Parathyroid adenoma (tissue), 2 donors: ENCODE data around the gene CLRN1.

Experiments used
- H2AFZ ChIP-seq: fragments of 300-600 bp; sonication (generic); one replicate; pipeline ENCODE4 v1.7.0; 2017; ENCODE audit warnings: antibody characterized with exemption, mild to moderate bottlenecking
- H3K27ac ChIP-seq: fragments of 300-600 bp; sonication (generic); one replicate; pipeline ENCODE4 v1.7.0; 2017
- H3K27me3 ChIP-seq: fragments of 300-600 bp; sonication (generic); one replicate; pipeline ENCODE4 v1.7.0; 2017; ENCODE audit warnings: low read length; ENCODE audit not compliant: control insufficient read depth, insufficient read depth
- H3K36me3 ChIP-seq: fragments of 300-600 bp; sonication (generic); one replicate; pipeline ENCODE4 v1.7.0; 2017; ENCODE audit warnings: low read length; ENCODE audit not compliant: control insufficient read depth, insufficient read depth
- H3K4me1 ChIP-seq: fragments of 300-600 bp; sonication (generic); one replicate; pipeline ENCODE4 v1.7.0; 2017; ENCODE audit warnings: control low read depth
- H3K4me2 ChIP-seq: fragments of 300-600 bp; sonication (generic); one replicate; pipeline ENCODE4 v1.7.0; 2017; ENCODE audit warnings: low read length
- H3K4me3 ChIP-seq: fragments of 300-600 bp; sonication (generic); one replicate; pipeline ENCODE4 v1.7.0; 2017; ENCODE audit warnings: low read depth, low read length
- H3K79me2 ChIP-seq: fragments of 300-600 bp; sonication (generic); one replicate; pipeline ENCODE4 v1.7.0; 2017; ENCODE audit warnings: control low read depth
- H3K9ac ChIP-seq: fragments of 300-600 bp; sonication (generic); one replicate; pipeline ENCODE4 v1.7.0; 2017; ENCODE audit warnings: mild to moderate bottlenecking
- H3K9me3 ChIP-seq: fragments of 300-600 bp; sonication (generic); one replicate; pipeline ENCODE4 v1.7.0; 2017; ENCODE audit warnings: low read length; ENCODE audit not compliant: control insufficient read depth
- TF ChIP-seq, protein P1 (sequence below): fragments of 300-600 bp; sonication (generic); IDR thresholded peaks from one replicate; pipeline ENCODE4 v1.7.0; 2017; ENCODE audit warnings: antibody characterized with exemption, mild to moderate bottlenecking
- donor health status: primary hyperparathyroidism.

Gene CLRN1

DNA sequence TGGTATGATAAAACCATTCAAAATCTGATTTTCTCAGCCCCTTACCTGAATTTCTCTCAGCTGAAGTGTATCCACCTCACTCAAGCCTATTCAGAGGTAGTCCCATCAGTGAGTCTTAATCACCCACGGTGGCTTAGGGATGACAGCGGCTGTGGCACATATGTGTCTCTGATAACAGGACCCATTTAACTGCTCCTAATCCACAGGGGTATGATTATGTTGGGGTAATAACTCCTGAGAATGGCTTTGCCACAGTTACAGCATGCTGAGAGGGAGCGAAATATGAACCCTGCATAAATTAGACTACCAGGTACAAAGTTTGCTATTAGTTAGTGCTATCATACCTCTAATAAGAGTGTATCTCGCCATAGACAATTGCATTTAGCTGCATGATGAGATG, 10.6 kb downstream of the CLRN1 start:
- Histone ChIP-seq H3K79me2 (no peaks in the 10 kb centered on the region), H3K4me1 (no peaks in the 10 kb centered on the region), H3K36me3 (no peaks in the 10 kb centered on the region), H3K27ac (no peak overlapping the region), H2AFZ (no peak overlapping the region), H3K9me3 (no peaks in the 10 kb centered on the region), H3K4me3 (no peak overlapping the region), H3K27me3 (no peaks in the 10 kb centered on the region), H3K9ac (no peak overlapping the region), H3K4me2 (no peak overlapping the region)
- TF ChIP-seq, protein P1, sequence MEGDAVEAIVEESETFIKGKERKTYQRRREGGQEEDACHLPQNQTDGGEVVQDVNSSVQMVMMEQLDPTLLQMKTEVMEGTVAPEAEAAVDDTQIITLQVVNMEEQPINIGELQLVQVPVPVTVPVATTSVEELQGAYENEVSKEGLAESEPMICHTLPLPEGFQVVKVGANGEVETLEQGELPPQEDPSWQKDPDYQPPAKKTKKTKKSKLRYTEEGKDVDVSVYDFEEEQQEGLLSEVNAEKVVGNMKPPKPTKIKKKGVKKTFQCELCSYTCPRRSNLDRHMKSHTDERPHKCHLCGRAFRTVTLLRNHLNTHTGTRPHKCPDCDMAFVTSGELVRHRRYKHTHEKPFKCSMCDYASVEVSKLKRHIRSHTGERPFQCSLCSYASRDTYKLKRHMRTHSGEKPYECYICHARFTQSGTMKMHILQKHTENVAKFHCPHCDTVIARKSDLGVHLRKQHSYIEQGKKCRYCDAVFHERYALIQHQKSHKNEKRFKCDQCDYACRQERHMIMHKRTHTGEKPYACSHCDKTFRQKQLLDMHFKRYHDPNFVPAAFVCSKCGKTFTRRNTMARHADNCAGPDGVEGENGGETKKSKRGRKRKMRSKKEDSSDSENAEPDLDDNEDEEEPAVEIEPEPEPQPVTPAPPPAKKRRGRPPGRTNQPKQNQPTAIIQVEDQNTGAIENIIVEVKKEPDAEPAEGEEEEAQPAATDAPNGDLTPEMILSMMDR: no peak

DNA sequence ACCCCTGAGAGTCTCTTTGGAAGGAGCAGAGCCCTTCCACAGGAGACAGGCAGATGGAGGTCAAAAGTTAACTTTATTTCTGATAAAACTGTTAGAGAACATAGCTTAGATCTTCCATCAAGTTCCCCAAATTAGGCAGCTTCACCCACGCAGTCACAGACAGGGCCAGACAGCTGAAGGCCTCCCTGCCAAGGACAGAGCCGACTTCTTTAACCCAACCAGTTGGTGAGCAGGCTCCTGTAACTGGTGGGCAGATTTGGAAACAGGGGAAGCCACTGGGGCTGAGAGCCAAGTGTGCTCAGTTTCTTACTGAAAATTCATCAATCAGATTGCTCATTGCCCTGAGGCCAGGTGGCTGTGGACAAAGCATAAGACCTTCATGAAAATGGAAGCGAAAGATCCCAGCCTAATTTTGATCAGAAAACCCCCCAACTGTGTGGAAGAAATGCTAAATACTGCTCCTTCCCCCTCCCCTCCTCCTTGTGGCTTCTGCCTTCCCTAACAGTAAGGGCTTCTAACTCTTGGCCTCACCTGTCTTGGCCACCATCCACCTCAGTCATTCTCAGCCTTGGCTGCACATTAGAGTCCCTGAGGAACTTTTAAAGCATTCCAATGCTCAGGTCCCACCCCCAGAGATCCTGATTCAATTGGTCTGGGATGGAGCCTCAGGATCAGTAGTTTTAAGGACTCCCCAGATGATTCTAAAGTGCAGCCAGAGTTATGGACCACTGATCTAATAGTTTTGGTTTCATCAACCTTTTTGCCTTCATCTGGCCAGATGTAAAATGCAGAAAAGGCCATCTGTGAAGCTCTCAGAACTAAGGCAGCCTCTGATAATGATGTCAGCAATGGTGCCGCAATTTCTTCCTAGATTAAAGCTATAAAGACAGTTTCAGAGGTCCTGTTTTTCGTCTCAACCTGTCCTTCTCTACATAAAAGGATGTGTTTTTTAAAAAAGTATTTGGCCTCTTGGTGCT, 11.5 kb downstream of the CLRN1 start:
- H3K9me3 ChIP-seq: no peaks in the 10 kb centered on the region
- H3K27me3 ChIP-seq: no peaks in the 10 kb centered on the region
- no peak overlapping the region for H3K27ac ChIP-seq
- H3K9ac ChIP-seq: no peak overlapping the region
- TF ChIP-seq, protein P1: no peak
- no peak overlapping the region for H2AFZ ChIP-seq
- no peaks in the 10 kb centered on the region for H3K79me2 ChIP-seq
- no peaks in the 10 kb centered on the region for H3K4me1 ChIP-seq
- H3K4me2 ChIP-seq: no peak overlapping the region
- H3K36me3 ChIP-seq: no peaks in the 10 kb centered on the region
- no peak overlapping the region for H3K4me3 ChIP-seq

DNA sequence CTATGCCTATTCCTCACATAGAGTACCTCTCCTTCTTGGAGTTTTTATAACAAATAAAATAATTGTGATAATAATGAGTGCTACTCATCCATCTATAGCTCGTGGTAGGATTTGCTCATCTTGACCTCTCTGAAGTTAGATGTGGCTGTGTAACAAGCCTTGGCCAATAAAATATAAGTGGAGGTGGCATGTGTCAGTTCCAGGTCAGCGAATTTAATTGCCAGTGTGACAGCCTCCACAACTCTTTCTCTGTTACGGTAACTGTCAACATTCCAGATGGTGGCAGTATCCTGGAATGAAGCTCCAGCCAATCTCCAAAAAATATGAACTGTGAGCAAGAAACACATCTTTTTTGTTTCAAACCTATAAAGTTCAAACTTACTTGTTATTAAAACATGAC, 13.8 kb downstream of the CLRN1 start:
- Histone ChIP-seq H3K9me3 (no peaks in the 10 kb centered on the region), H3K4me1 (no peaks in the 10 kb centered on the region), H2AFZ (no peak overlapping the region), H3K9ac (no peak overlapping the region), H3K36me3 (no peaks in the 10 kb centered on the region), H3K4me2 (no peak overlapping the region), H3K27ac (no peak overlapping the region), H3K27me3 (no peaks in the 10 kb centered on the region), H3K79me2 (no peaks in the 10 kb centered on the region), H3K4me3 (no peak overlapping the region)
- TF ChIP-seq, protein P1: no peak

DNA sequence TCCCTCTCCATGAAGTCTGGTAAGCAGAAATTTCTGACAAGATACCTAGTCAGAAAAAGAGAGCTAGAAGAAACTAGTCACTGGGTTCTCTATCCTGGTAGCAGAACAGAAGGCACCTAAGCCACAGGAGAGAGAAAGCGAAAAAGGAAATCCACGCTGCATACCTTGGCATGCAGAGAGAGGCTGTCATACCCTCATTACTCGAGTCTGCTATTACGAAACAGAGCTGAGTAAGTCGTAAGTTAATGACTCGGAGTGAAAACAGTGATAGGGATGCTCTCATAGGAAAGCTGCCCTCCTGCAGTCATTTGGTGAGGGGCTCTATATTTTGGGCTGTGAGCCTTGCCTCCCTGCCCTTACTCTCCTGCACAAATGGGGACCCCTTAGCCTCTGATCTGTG, 16.2 kb downstream of the CLRN1 start:
- Histone ChIP-seq H3K9ac (no peak overlapping the region), H2AFZ (no peak overlapping the region), H3K79me2 (no peaks in the 10 kb centered on the region), H3K4me3 (no peak overlapping the region), H3K27me3 (no peaks in the 10 kb centered on the region), H3K4me2 (no peak overlapping the region), H3K4me1 (no peaks in the 10 kb centered on the region), H3K9me3 (no peaks in the 10 kb centered on the region), H3K27ac (no peak overlapping the region), H3K36me3 (no peaks in the 10 kb centered on the region)
- TF ChIP-seq, protein P1: no peak

DNA sequence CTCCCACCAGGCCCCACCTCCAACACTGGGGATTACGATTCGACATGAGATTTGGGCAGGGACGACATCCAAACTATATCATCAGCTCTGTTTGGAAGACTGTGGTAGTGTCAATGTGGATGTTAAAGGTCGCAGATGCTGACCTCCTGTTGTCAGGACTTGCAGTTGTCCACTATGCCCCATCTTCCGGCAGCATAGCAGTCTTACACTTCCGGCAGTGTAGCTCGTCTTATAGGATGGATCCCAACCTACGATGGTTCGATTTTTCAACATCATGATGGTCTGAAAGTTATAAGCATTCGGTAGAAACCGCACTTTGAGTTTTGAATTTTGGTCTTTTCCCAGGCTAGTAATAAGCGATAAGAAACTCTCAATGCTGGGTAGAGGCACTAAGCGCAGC, 20.6 kb downstream of the CLRN1 start:
- Histone ChIP-seq H2AFZ (no peak overlapping the region), H3K27me3 (no peaks in the 10 kb centered on the region), H3K4me2 (no peak overlapping the region), H3K36me3 (no peaks in the 10 kb centered on the region), H3K9me3 (no peaks in the 10 kb centered on the region), H3K4me1 (no peaks in the 10 kb centered on the region), H3K27ac (no peak overlapping the region), H3K4me3 (no peak overlapping the region), H3K79me2 (no peaks in the 10 kb centered on the region), H3K9ac (no peak overlapping the region)
- TF ChIP-seq, protein P1: no peak
